HG03565 (cell line): Measurements from ENCODE around the gene NOTCH1.
"Not testable (repeated sequence)": the region's sequence is repeated elsewhere in the genome, so short reads cannot be mapped to it uniquely, and the experiment has no call there.

ENCODE experiments used
- ATAC-seq: cut with Tn5 transposase; IDR thresholded peaks from one replicate; pipeline ENCODE4 v1.9.1; 2021; ENCODE audit warnings: mild to moderate bottlenecking, moderate library complexity; ENCODE audit not compliant: unreplicated experiment

The NOTCH1 gene

GRCh38 chr9:136579650-136580219 lies 33.9 kb upstream of the NOTCH1 start:
- not testable (repeated sequence) for ATAC-seq

GRCh38 chr9:136578915-136579649 lies 33.2 kb upstream of the NOTCH1 start:
- ATAC-seq, result no peak

GRCh38 chr9:136578626-136578914 lies 32.7 kb upstream of the NOTCH1 start:
- no peak for ATAC-seq

- ATAC-seq, result no peak
Measured at GRCh38 chr9:136577941-136578625, 32.2 kb upstream of the NOTCH1 start.

GRCh38 chr9:136576269-136576626 lies 30.4 kb upstream of the NOTCH1 start:
- ATAC-seq, result no peak

GRCh38 chr9:136575626-136576268 lies 29.9 kb upstream of the NOTCH1 start:
- no peak for ATAC-seq

GRCh38 chr9:136574606-136575005 lies 28.8 kb upstream of the NOTCH1 start:
- ATAC-seq, result not testable (repeated sequence)

GRCh38 chr9:136572828-136573625 lies 27.2 kb upstream of the NOTCH1 start:
- no peak for ATAC-seq

GRCh38 chr9:136572003-136572827 lies 26.4 kb upstream of the NOTCH1 start:
- no peak for ATAC-seq

GRCh38 chr9:136571531-136571930 lies 25.7 kb upstream of the NOTCH1 start:
- no peak for ATAC-seq

- ATAC-seq, result no peak
Measured at GRCh38 chr9:136570916-136571315, 25.1 kb upstream of the NOTCH1 start.

- ATAC-seq, result no peak
Measured at GRCh38 chr9:136570191-136570845, 24.5 kb upstream of the NOTCH1 start.

- no peak for ATAC-seq
Measured at GRCh38 chr9:136569526-136570148, 23.8 kb upstream of the NOTCH1 start.

- no peak for ATAC-seq
Measured at GRCh38 chr9:136568288-136569081, 22.6 kb upstream of the NOTCH1 start.

- ATAC-seq, result no peak
Measured at GRCh38 chr9:136567651-136568287, 21.9 kb upstream of the NOTCH1 start.

GRCh38 chr9:136566901-136567300 lies 21.1 kb upstream of the NOTCH1 start:
- no peak for ATAC-seq

- no peak for ATAC-seq
Measured at GRCh38 chr9:136566553-136566895, 20.7 kb upstream of the NOTCH1 start.
